Astrocyte (in vitro differentiated cells and primary cell): ENCODE results near the gene ETFB.

Experiments
- CTCF ChIP-seq: IDR thresholded peaks from 2 replicates; pipeline ENCODE4 v1.5.1; 2011; ENCODE audit warnings: low read depth, mild to moderate bottlenecking, inconsistent platforms, low read length, moderate library complexity; ENCODE audit not compliant: insufficient read depth
- EZH2 ChIP-seq: IDR thresholded peaks from 2 replicates; pipeline ENCODE4 v1.6.1; 2012; ENCODE audit warnings: mild to moderate bottlenecking, low read length, inconsistent platforms; ENCODE audit not compliant: insufficient read depth

GRCh38 chr19:51396175-51396574 is 30.0 kb upstream of the ETFB start:
- TF ChIP-seq CTCF: no peak
- no peak for TF ChIP-seq EZH2
